Trophoblast cell (in vitro differentiated cells and primary cell): ENCODE data around the gene FBXO3.

Experiments
- DNase-seq, 2 donors: peaks; one replicate each; pipeline ENCODE4 v3.0.0-alpha.2; 2016
- H2AFZ ChIP-seq: 2 replicates; pipeline ENCODE4 v1.6.1; 2013; ENCODE audit warnings: low read length, moderate library complexity, mild to moderate bottlenecking; ENCODE audit not compliant: insufficient read depth, poor library complexity
- H2AK5ac ChIP-seq: 2 replicates; pipeline ENCODE4 v1.6.1; 2013; ENCODE audit warnings: mild to moderate bottlenecking, low read length
- H2BK120ac ChIP-seq: 2 replicates; pipeline ENCODE4 v1.6.1; 2013; ENCODE audit warnings: low read length, mild to moderate bottlenecking, moderate library complexity; ENCODE audit not compliant: insufficient read depth, poor library complexity
- H2BK12ac ChIP-seq: 2 replicates; pipeline ENCODE4 v1.6.1; 2013; ENCODE audit warnings: mild to moderate bottlenecking, low read length, moderate library complexity
- H2BK5ac ChIP-seq: 2 replicates; pipeline ENCODE4 v1.6.1; 2013; ENCODE audit warnings: low read length, low read depth, moderate library complexity, mild to moderate bottlenecking; ENCODE audit not compliant: poor library complexity
- H3K14ac ChIP-seq: 2 replicates; pipeline ENCODE4 v1.6.1; 2013; ENCODE audit warnings: mild to moderate bottlenecking, low read length
- H3K18ac ChIP-seq: 2 replicates; pipeline ENCODE4 v1.6.1; 2013; ENCODE audit warnings: mild to moderate bottlenecking, low read length
- H3K23ac ChIP-seq: 2 replicates; pipeline ENCODE4 v1.6.1; 2013; ENCODE audit warnings: low read length
- H3K27ac ChIP-seq: 2 replicates; pipeline ENCODE4 v1.5.1; 2013; ENCODE audit warnings: low read depth, mild to moderate bottlenecking, inconsistent platforms, low read length, moderate library complexity
- H3K27me3 ChIP-seq: 2 replicates; pipeline ENCODE4 v1.6.1; 2013; ENCODE audit warnings: inconsistent platforms, mild to moderate bottlenecking, low read length, moderate library complexity; ENCODE audit not compliant: insufficient read depth
- H3K36me3 ChIP-seq, 2 experiments: 1 replicate in 1 of 2; 2 replicates in 1 of 2; pipeline ENCODE4 v1.6.1; 2013; ENCODE audit warnings: low read length in 2 of 2, mild to moderate bottlenecking in 2 of 2, moderate library complexity in 1 of 2; ENCODE audit not compliant: insufficient read depth in 2 of 2, control insufficient read depth in 1 of 2
- H3K4ac ChIP-seq: 2 replicates; pipeline ENCODE4 v1.6.1; 2013; ENCODE audit warnings: low read depth, mild to moderate bottlenecking, low read length, moderate library complexity
- H3K4me1 ChIP-seq, 2 experiments: 1 replicate in 1 of 2; 2 replicates in 1 of 2; pipeline ENCODE4 v1.6.1; 2013; ENCODE audit warnings: low read length in 2 of 2, mild to moderate bottlenecking in 2 of 2, moderate library complexity in 1 of 2; ENCODE audit not compliant: insufficient read depth in 2 of 2, control insufficient read depth in 1 of 2
- H3K4me2 ChIP-seq: 2 replicates; pipeline ENCODE4 v1.6.1; 2013; ENCODE audit warnings: inconsistent platforms, mild to moderate bottlenecking, low read length, moderate library complexity
- H3K4me3 ChIP-seq: 2 replicates; pipeline ENCODE4 v1.5.1; 2013; ENCODE audit warnings: mild to moderate bottlenecking, low read depth, low read length, inconsistent platforms
- H3K79me1 ChIP-seq: one replicate; pipeline ENCODE4 v1.6.1; 2013; ENCODE audit warnings: low read length
- H3K79me2 ChIP-seq: 2 replicates; pipeline ENCODE4 v1.6.1; 2013; ENCODE audit warnings: low read length, mild to moderate bottlenecking; ENCODE audit not compliant: control insufficient read depth, insufficient read depth, poor library complexity
- H3K9ac ChIP-seq: 2 replicates; pipeline ENCODE4 v1.6.1; 2013; ENCODE audit warnings: mild to moderate bottlenecking, low read length
- H3K9me3 ChIP-seq: 2 replicates; pipeline ENCODE4 v1.6.1; 2013; ENCODE audit warnings: low read depth, mild to moderate bottlenecking, control low read depth, inconsistent platforms, low read length; ENCODE audit not compliant: insufficient read depth
- H4K12ac ChIP-seq: 2 replicates; pipeline ENCODE4 v1.6.1; 2013; ENCODE audit warnings: low read depth, mild to moderate bottlenecking, low read length, moderate library complexity
- H4K8ac ChIP-seq: 2 replicates; pipeline ENCODE4 v1.6.1; 2013; ENCODE audit warnings: low read depth, mild to moderate bottlenecking, low read length, moderate library complexity
- H4K91ac ChIP-seq: one replicate; pipeline ENCODE4 v1.6.1; 2013; ENCODE audit warnings: low read depth, mild to moderate bottlenecking, low read length, moderate library complexity
- WGBS: extraction: QIAGEN DNeasy Blood & Tissue Kit; methylation state at CpG from one replicate; pipeline ENCODE4 v1.1.7; 2013; ENCODE audit warnings: missing lambda C conversion rate; ENCODE audit not compliant: insufficient read length, insufficient coverage; ENCODE audit errors: extremely low coverage; 5-methylcytosine and 5-hydroxymethylcytosine counted together

Gene FBXO3

DNA sequence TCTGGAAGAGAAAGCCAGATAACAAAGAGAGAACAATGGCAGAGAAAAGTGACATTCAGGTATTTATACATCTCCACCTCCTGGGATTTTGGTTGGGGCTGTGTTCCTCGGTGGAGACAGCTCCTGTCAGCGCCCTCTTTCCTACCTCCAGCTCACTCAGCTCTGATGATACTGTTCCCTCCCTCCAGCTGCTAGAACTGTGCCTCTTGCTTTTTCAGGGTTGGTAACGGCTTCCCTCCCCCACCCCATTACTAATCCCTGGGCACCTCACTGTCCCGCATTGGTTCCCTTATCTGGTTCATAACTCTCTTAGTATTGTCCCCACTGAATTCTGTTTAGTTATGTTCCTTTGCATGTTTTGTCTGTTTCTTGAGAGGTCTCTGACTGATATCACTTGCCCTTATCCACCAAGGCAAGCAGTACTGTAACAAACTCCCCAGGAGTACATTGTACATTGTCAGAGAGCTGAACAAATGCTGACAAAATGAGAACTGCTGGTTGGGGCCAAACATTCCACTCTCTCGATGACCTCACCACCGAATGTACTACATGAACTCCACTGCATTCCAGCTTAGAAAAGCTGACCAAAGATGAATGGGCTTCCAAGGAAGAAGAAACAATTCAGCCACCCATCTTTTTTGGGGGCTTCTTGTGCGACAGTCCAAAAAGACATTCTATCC lies 5.7 kb upstream of the FBXO3 start:
- DNase-seq, result peak; percentile 44 to 71
- Histone ChIP-seq H3K14ac (no peak overlapping the region), H3K36me3 (no peaks in the 10 kb centered on the region), H3K79me1 (no peaks in the 10 kb centered on the region), H3K18ac (no peak overlapping the region), H3K9ac (no peak overlapping the region), H2AK5ac (no peak overlapping the region), H3K27me3 (no peaks in the 10 kb centered on the region), H3K4me3 (no peak overlapping the region), H2BK5ac (no peak overlapping the region), H3K79me2 (no peaks in the 10 kb centered on the region), H2AFZ (no peak overlapping the region), H2BK12ac (no peak overlapping the region), H2BK120ac (no peak overlapping the region), H3K4me2 (no peak overlapping the region), H3K4ac (no peak overlapping the region), H3K9me3 (no peaks in the 10 kb centered on the region), H4K8ac (no peak overlapping the region), H3K4me1 (peaks cover 6% of the 10 kb centered on the region in 2 experiments), H3K27ac (no peak overlapping the region), H4K91ac (no peak overlapping the region), H4K12ac (no peak overlapping the region), H3K23ac (no peak overlapping the region)
- no CpG with 5 or more reads among the region's 7 CpGs for WGBS

DNA sequence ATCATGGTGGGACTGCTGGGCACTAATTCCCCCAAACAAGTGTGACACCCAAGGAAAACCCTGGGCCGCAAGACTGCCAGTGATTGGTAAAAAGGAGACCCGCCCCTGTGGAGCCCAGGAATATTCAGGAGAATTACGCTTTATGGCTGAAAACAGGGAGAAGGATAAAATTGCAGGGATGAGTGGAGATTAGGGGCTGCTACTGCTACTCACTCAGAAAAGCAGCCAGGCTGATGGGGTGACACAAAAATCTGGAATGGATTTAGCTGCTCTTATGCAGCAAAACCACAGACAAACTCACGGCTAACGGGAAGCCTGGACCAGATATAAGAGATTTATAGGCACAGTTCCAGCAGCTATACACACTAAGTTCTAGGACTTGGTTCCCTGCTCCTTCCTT lies 4.4 kb upstream of the FBXO3 start:
- no peak overlapping the region for H4K8ac ChIP-seq
- no peak overlapping the region for H3K14ac ChIP-seq
- H4K12ac ChIP-seq, result no peak overlapping the region
- no peak overlapping the region for H3K27ac ChIP-seq
- H3K4ac ChIP-seq, result no peak overlapping the region
- DNase-seq, result no peak
- H2AFZ ChIP-seq, result no peak overlapping the region
- WGBS, result no CpG with 5 or more reads among the region's 5 CpGs
- H3K23ac ChIP-seq, result no peak overlapping the region
- no peak overlapping the region for H2AK5ac ChIP-seq
- no peak overlapping the region for H3K9ac ChIP-seq
- H3K27me3 ChIP-seq, result no peaks in the 10 kb centered on the region
- peaks cover 6% of the 10 kb centered on the region for H3K79me2 ChIP-seq
- no peak overlapping the region for H3K4me3 ChIP-seq
- no peak overlapping the region for H2BK12ac ChIP-seq
- H3K79me1 ChIP-seq, result peaks cover 9% of the 10 kb centered on the region
- H2BK120ac ChIP-seq, result no peak overlapping the region
- H2BK5ac ChIP-seq, result no peak overlapping the region
- no peak overlapping the region for H3K4me2 ChIP-seq
- no peaks in the 10 kb centered on the region for H3K36me3 ChIP-seq
- H3K18ac ChIP-seq, result no peak overlapping the region
- H3K4me1 ChIP-seq, result peaks cover 9 to 10% of the 10 kb centered on the region in 2 experiments
- H4K91ac ChIP-seq, result no peak overlapping the region
- no peaks in the 10 kb centered on the region for H3K9me3 ChIP-seq

DNA sequence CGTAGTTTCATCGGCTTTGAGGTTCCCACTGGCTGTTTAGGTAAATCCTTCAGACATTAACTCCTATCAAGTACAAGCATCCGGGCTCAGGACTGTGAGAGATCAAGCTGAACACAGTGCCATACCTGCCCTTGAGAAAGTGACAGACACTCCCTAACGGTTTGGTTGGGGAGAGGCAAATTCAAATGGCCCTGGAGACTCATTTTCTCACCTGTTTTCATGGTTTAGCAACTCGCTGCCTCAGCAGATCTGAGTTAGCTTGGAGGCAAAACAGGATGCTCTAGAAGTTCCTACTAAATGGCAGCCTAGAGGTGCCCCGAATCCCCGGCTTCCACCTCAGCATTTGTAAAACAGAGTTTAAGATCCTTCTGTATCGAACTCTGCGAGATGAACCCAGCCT lies 3.6 kb upstream of the FBXO3 start:
- Histone ChIP-seq H2BK120ac (no peak overlapping the region), H2BK5ac (no peak overlapping the region), H2AK5ac (no peak overlapping the region), H3K4me1 (peaks cover 12 to 13% of the 10 kb centered on the region in 2 experiments), H3K36me3 (no peaks in the 10 kb centered on the region), H3K14ac (no peak overlapping the region), H3K9me3 (no peaks in the 10 kb centered on the region), H3K4me2 (no peak overlapping the region), H4K8ac (no peak overlapping the region), H3K23ac (no peak overlapping the region), H3K4ac (no peak overlapping the region), H3K18ac (no peak overlapping the region), H3K79me1 (peaks cover 10% of the 10 kb centered on the region), H4K91ac (no peak overlapping the region), H3K79me2 (peaks cover 6% of the 10 kb centered on the region), H3K9ac (no peak overlapping the region), H3K27ac (no peak overlapping the region), H2BK12ac (no peak overlapping the region), H2AFZ (no peak overlapping the region), H3K4me3 (no peak overlapping the region), H3K27me3 (no peaks in the 10 kb centered on the region), H4K12ac (no peak overlapping the region)
- no CpG with 5 or more reads among the region's 9 CpGs for WGBS
- no peak for DNase-seq

DNA sequence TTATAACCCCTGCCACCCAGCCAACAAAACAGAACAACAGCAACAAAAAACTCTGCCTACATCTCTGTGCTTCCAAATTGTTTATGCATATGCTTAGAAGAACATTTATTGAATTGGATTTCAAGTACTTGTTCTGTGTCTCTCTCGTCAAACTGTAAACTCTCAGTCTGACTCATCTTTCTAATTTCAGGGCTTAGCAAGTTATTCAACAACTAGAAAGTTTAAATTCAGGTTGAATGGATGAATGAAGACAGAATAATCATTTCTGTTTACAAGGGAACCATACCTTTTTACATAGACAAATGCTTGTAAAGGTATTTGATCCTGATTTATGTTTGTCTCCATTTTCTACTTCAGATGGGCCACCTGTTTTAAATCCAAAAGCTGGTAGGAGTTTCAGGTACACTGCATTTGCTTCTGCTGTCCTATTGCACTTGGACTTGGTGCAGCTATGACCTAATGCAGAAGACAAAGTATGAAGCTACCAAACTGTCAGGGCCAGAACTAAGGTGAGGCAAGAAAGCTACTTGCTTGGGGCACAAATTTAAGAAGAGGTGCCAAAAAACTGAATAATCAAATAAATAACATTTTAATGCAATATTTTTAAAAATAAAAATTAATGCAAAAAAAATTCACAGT lies 1.6 kb upstream of the FBXO3 start:
- Histone ChIP-seq H3K36me3 (no peaks in the 10 kb centered on the region), H2AK5ac (no peak overlapping the region), H3K79me2 (peaks cover 6% of the 10 kb centered on the region), H2BK120ac (no peak overlapping the region), H4K91ac (no peak overlapping the region), H3K23ac (no peak overlapping the region), H4K12ac (no peak overlapping the region), H3K4me2 (no peak overlapping the region), H3K18ac (no peak overlapping the region), H3K4me3 (no peak overlapping the region), H3K4me1 (peaks cover 12 to 17% of the 10 kb centered on the region in 2 experiments), H3K79me1 (peaks cover 10% of the 10 kb centered on the region), H3K27ac (no peak overlapping the region), H2BK12ac (no peak overlapping the region), H2BK5ac (no peak overlapping the region), H4K8ac (no peak overlapping the region), H3K9me3 (no peaks in the 10 kb centered on the region), H3K9ac (no peak overlapping the region), H3K27me3 (no peaks in the 10 kb centered on the region), H3K4ac (no peak overlapping the region), H3K14ac (no peak overlapping the region), H2AFZ (no peak overlapping the region)
- WGBS, result no CpG with 5 or more reads among the region's 1 CpG
- DNase-seq, result no peak
